ENCODE measurements around the gene GLIS2. TPM values are rescaled to one million over a fixed set of nuclear protein-coding genes. Genes with fewer than 3 reads are reported as not detected.

The GLIS2 gene
- total and polyA plus RNA-seq, 7 experiments from 2014 or later: 0.53 TPM; not detected in 6

- intact Hi-C loops (cut with micrococcal nuclease): no loop called here
- ATAC-seq (peak; percentile 5), DNase-seq (peak in 1 of 9 donors; percentile 16)
- Histone ChIP-seq H3K27me3 (ENCODE audit: control insufficient read depth in 2 of 2, insufficient read depth in 2 of 2, low read length in 2 of 2) (no peaks in the 10 kb centered on the region), H3K36me3 (ENCODE audit: control insufficient read depth in 2 of 3, insufficient read depth in 3 of 3, low read length in 3 of 3) (peaks cover 7 to 90% (median 16%) of the 10 kb centered on the region in 3 experiments), H3K4me3 (ENCODE audit: low read length) (no peak overlapping the region), H3K9me3 (ENCODE audit: control insufficient read depth in 2 of 3, low read length in 3 of 3) (no peaks in the 10 kb centered on the region), H3K27ac (ENCODE audit: low read depth, low read length) (no peak overlapping the region), H3K4me1 (ENCODE audit: control insufficient read depth in 2 of 2, insufficient read depth in 2 of 2, low read length in 2 of 2) (no peaks in the 10 kb centered on the region)
- H3K9me3 Mint-ChIP-seq: no peaks in the 10 kb centered on the region
- ChIA-PET POLR2A (no interaction called here), CTCF (no interaction called here)
- H3K27ac Mint-ChIP-seq: no peak overlapping the region
- peaks cover 0 to 14% (median 3%) of the 10 kb centered on the region in 7 donors for H3K4me1 Mint-ChIP-seq
- no peaks in the 10 kb centered on the region for H3K27me3 Mint-ChIP-seq
- H3K36me3 Mint-ChIP-seq: peaks cover 0 to 4% (median 0%) of the 10 kb centered on the region in 5 donors
- no peak overlapping the region for H3K4me3 Mint-ChIP-seq
Observed at GRCh38 chr16:4381935-4382794, 66.3 kb downstream of the GLIS2 start.

DNA sequence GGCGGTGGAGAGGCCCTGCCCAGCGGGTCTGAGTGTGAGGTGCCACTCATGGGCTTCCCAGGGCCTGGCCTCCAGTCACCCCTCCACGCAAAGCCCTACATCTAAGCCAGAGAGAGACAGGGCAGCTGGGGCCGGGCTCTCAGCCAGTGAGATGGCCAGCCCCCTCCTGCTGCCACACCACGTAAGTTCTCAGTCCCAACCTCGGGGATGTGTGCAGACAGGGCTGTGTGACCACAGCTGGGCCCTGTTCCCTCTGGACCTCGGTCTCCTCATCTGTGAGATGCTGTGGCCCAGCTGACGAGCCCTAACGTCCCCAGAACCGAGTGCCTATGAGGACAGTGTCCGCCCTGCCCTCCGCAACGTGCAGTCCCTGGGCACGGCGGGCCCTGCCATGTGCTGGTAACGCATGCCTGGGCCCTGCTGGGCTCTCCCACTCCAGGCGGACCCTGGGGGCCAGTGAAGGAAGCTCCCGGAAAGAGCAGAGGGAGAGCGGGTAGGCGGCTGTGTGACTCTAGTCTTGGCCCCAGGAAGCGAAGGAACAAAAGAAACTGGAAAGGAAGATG, 67.0 kb downstream of the GLIS2 start:
- Histone ChIP-seq H3K4me3 (ENCODE audit: low read length) (no peak overlapping the region), H3K36me3 (ENCODE audit: control insufficient read depth in 2 of 3, insufficient read depth in 3 of 3, low read length in 3 of 3) (peaks cover 8 to 91% (median 16%) of the 10 kb centered on the region in 3 experiments), H3K27ac (ENCODE audit: low read depth, low read length) (no peak overlapping the region), H3K9me3 (ENCODE audit: control insufficient read depth in 2 of 3, low read length in 3 of 3) (no peaks in the 10 kb centered on the region), H3K27me3 (ENCODE audit: control insufficient read depth in 2 of 2, insufficient read depth in 2 of 2, low read length in 2 of 2) (no peaks in the 10 kb centered on the region), H3K4me1 (ENCODE audit: control insufficient read depth in 2 of 2, insufficient read depth in 2 of 2, low read length in 2 of 2) (no peaks in the 10 kb centered on the region)
- DNase-seq (peak in 1 of 9 donors; percentile 11), ATAC-seq (no peak)
- Mint-ChIP-seq H3K27ac (peak overlapping the region in 3 of 9 donors; percentile 25 to 62 (median 60)), H3K9me3 (no peaks in the 10 kb centered on the region), H3K36me3 (peaks cover 0 to 4% (median 0%) of the 10 kb centered on the region in 5 donors), H3K4me1 (peaks cover 0 to 12% (median 3%) of the 10 kb centered on the region in 7 donors), H3K27me3 (no peaks in the 10 kb centered on the region), H3K4me3 (no peak overlapping the region)
- intact Hi-C loops (cut with micrococcal nuclease): no loop called here
- ChIA-PET POLR2A (no interaction called here), CTCF (no interaction called here)

- Mint-ChIP-seq H3K4me1 (peaks cover 0 to 11% (median 3%) of the 10 kb centered on the region in 7 donors), H3K4me3 (no peak overlapping the region), H3K36me3 (peaks cover 0 to 4% (median 0%) of the 10 kb centered on the region in 5 donors), H3K27ac (peak overlapping the region in 1 of 9 donors; percentile 60), H3K27me3 (no peaks in the 10 kb centered on the region), H3K9me3 (no peaks in the 10 kb centered on the region)
- POLR2A ChIA-PET: no interaction called here
- Histone ChIP-seq H3K27ac (ENCODE audit: low read depth, low read length) (no peak overlapping the region), H3K27me3 (ENCODE audit: control insufficient read depth in 2 of 2, insufficient read depth in 2 of 2, low read length in 2 of 2) (no peaks in the 10 kb centered on the region), H3K4me3 (ENCODE audit: low read length) (no peak overlapping the region), H3K4me1 (ENCODE audit: control insufficient read depth in 2 of 2, insufficient read depth in 2 of 2, low read length in 2 of 2) (no peaks in the 10 kb centered on the region), H3K36me3 (ENCODE audit: control insufficient read depth in 2 of 3, insufficient read depth in 3 of 3, low read length in 3 of 3) (peaks cover 14 to 93% (median 16%) of the 10 kb centered on the region in 3 experiments), H3K9me3 (ENCODE audit: control insufficient read depth in 2 of 3, low read length in 3 of 3) (no peaks in the 10 kb centered on the region)
- no peak for ATAC-seq
- intact Hi-C loops (cut with micrococcal nuclease): no loop called here
- CTCF ChIA-PET: no interaction called here
- peak in 1 of 9 donors; percentile 10 for DNase-seq
Observed at GRCh38 chr16:4383591-4384444, 68.0 kb downstream of the GLIS2 start.

DNA sequence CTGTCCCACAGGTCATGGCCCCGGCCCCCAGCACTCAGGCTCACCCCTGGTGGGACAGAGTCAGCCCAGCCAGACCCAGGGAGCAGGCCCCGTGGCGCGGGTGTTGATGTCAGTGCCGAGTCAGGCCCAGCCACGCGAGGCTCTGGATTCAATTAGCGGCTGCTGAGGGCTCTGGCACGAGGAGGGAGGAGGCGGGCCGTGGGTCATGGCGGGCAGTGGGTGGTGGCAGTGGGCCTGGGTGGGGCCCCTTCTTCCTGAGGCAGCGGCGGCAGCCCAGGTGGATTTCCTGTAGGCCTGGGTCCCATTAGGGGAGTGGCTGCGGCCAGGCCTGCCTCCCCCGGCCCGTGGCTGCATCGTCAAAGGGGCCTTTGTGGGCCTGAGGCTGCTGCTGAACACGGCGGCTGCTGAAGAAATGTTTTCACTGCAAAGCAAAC, 68.7 kb downstream of the GLIS2 start:
- H3K9me3 Mint-ChIP-seq: no peaks in the 10 kb centered on the region
- H3K36me3 Mint-ChIP-seq: peaks cover 0 to 4% (median 0%) of the 10 kb centered on the region in 5 donors
- CTCF ChIA-PET: no interaction called here
- ATAC-seq (no peak), DNase-seq (peak in 1 of 9 donors; percentile 19)
- peaks cover 0 to 9% (median 3%) of the 10 kb centered on the region in 7 donors for H3K4me1 Mint-ChIP-seq
- POLR2A ChIA-PET: no interaction called here
- Histone ChIP-seq H3K36me3 (ENCODE audit: control insufficient read depth in 2 of 3, insufficient read depth in 3 of 3, low read length in 3 of 3) (peaks cover 14 to 93% (median 16%) of the 10 kb centered on the region in 3 experiments), H3K4me3 (ENCODE audit: low read length) (no peak overlapping the region), H3K4me1 (ENCODE audit: control insufficient read depth in 2 of 2, insufficient read depth in 2 of 2, low read length in 2 of 2) (no peaks in the 10 kb centered on the region), H3K27me3 (ENCODE audit: control insufficient read depth in 2 of 2, insufficient read depth in 2 of 2, low read length in 2 of 2) (no peaks in the 10 kb centered on the region), H3K9me3 (ENCODE audit: control insufficient read depth in 2 of 3, low read length in 3 of 3) (no peaks in the 10 kb centered on the region), H3K27ac (ENCODE audit: low read depth, low read length) (no peak overlapping the region)
- no peak overlapping the region for H3K27ac Mint-ChIP-seq
- intact Hi-C loops (cut with micrococcal nuclease): no loop called here
- H3K4me3 Mint-ChIP-seq: no peak overlapping the region
- H3K27me3 Mint-ChIP-seq: no peaks in the 10 kb centered on the region

DNA sequence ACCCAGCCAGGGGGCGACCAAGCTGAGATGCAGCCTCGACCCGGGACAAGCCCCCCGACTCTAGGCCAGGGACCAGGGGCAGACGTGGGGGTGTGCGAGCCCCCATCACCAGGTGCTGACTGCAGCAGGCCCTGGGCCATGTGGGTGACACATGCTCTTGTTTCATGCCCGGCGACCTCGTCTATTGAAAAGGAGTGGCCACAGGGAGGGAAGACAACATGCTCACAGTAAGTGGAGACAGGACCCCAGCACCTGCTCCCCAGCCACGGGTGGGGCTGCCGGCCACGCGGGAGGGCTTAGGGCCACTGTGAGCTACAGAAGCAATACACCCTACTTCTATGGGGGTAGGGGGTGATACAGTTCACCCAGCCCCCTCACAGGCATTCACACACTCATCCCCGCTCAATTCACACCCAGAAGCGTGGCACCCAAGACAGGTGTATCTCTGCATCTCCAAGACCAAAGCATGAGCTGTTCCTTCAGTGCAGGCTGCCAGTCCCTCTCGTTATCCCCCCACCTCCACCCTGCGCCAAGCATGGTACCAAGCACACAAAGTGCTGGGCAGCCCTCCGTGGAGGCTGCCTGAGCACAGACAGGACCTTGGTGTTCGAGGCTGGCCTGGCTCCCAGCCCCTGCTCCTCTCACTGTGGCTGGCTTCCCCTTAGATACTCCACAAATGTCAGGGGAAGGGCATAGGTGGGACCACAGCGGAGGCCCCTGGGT, 69.4 kb downstream of the GLIS2 start:
- Histone ChIP-seq H3K4me1 (ENCODE audit: control insufficient read depth in 2 of 2, insufficient read depth in 2 of 2, low read length in 2 of 2) (no peaks in the 10 kb centered on the region), H3K9me3 (ENCODE audit: control insufficient read depth in 2 of 3, low read length in 3 of 3) (no peaks in the 10 kb centered on the region), H3K4me3 (ENCODE audit: low read length) (no peak overlapping the region), H3K27me3 (ENCODE audit: control insufficient read depth in 2 of 2, insufficient read depth in 2 of 2, low read length in 2 of 2) (no peaks in the 10 kb centered on the region), H3K27ac (ENCODE audit: low read depth, low read length) (no peak overlapping the region), H3K36me3 (ENCODE audit: control insufficient read depth in 2 of 3, insufficient read depth in 3 of 3, low read length in 3 of 3) (peaks cover 14 to 98% (median 16%) of the 10 kb centered on the region in 3 experiments)
- Mint-ChIP-seq H3K36me3 (peaks cover 0 to 9% (median 0%) of the 10 kb centered on the region in 5 donors), H3K4me1 (peaks cover 0 to 7% (median 5%) of the 10 kb centered on the region in 7 donors), H3K9me3 (no peaks in the 10 kb centered on the region), H3K27ac (peak overlapping the region in 2 of 9 donors; percentile 20 to 25), H3K4me3 (peak overlapping the region in 2 of 10 donors; percentile 14 to 45), H3K27me3 (no peaks in the 10 kb centered on the region)
- ChIA-PET POLR2A (no interaction called here), CTCF (no interaction called here)
- peak in 1 of 9 donors; percentile 14 for DNase-seq
- intact Hi-C loops (cut with micrococcal nuclease): no loop called here
- no peak for ATAC-seq

Data from naive thymus-derived CD4-positive, alpha-beta T cell (primary cell).